Muscle layer of colon (tissue), 2 donors: ENCODE data around the gene CREBL2.

Source experiments
- H3K27ac ChIP-seq: one replicate; pipeline ENCODE4 v1.7.0; 2013; ENCODE audit warnings: low read depth, mild to moderate bottlenecking, low read length, moderate library complexity
- H3K27me3 ChIP-seq, 2 donors: one replicate each; pipeline ENCODE4 v1.7.0; 2013; ENCODE audit warnings: low read length in 2 of 2, mild to moderate bottlenecking in 2 of 2; ENCODE audit not compliant: insufficient read depth in 2 of 2, control insufficient read depth in 1 of 2
- H3K36me3 ChIP-seq: one replicate; pipeline ENCODE4 v1.7.0; 2013; ENCODE audit warnings: mild to moderate bottlenecking, low read length; ENCODE audit not compliant: insufficient read depth
- H3K4me1 ChIP-seq: one replicate; pipeline ENCODE4 v1.7.0; 2013; ENCODE audit warnings: mild to moderate bottlenecking, low read length; ENCODE audit not compliant: insufficient read depth
- H3K4me3 ChIP-seq, 2 donors: one replicate each; pipeline ENCODE4 v1.7.0; 2013; ENCODE audit warnings: low read length in 2 of 2, low read depth in 1 of 2, mild to moderate bottlenecking in 1 of 2, moderate library complexity in 1 of 2
- H3K9ac ChIP-seq: one replicate; pipeline ENCODE4 v1.7.0; 2013; ENCODE audit warnings: low read length
- H3K9me3 ChIP-seq: one replicate; pipeline ENCODE4 v1.7.0; 2013; ENCODE audit warnings: mild to moderate bottlenecking, low read length
- donor health status: abdominal sarcoma.
- donor health status: Adenocarcinoma of cecum.

The CREBL2 gene

GRCh38 chr12:12661086-12661856, 49.6 kb downstream of the CREBL2 start:
- no peak overlapping the region for H3K4me3 ChIP-seq

GRCh38 chr12:12663644-12664294, 52.1 kb downstream of the CREBL2 start:
- no peak overlapping the region for H3K4me3 ChIP-seq
- no peaks in the 10 kb centered on the region for H3K4me1 ChIP-seq

More at GRCh38 chr12:12661086-12661856, 49.6 kb downstream of the CREBL2 start:
- H3K27ac ChIP-seq = no peak overlapping the region
- H3K9me3 ChIP-seq = no peaks in the 10 kb centered on the region
- H3K4me1 ChIP-seq = no peaks in the 10 kb centered on the region
- no peak overlapping the region for H3K9ac ChIP-seq
- no peaks in the 10 kb centered on the region for H3K27me3 ChIP-seq
- no peaks in the 10 kb centered on the region for H3K36me3 ChIP-seq

GRCh38 chr12:12665194-12665593, 53.5 kb downstream of the CREBL2 start:
- Histone ChIP-seq H3K9me3 (no peaks in the 10 kb centered on the region), H3K9ac (no peak overlapping the region), H3K27ac (no peak overlapping the region), H3K4me3 (no peak overlapping the region), H3K27me3 (no peaks in the 10 kb centered on the region), H3K36me3 (no peaks in the 10 kb centered on the region), H3K4me1 (no peaks in the 10 kb centered on the region)

More at GRCh38 chr12:12663644-12664294, 52.1 kb downstream of the CREBL2 start:
- Histone ChIP-seq H3K27ac (no peak overlapping the region), H3K9ac (no peak overlapping the region), H3K36me3 (no peaks in the 10 kb centered on the region), H3K27me3 (no peaks in the 10 kb centered on the region), H3K9me3 (no peaks in the 10 kb centered on the region)

- Histone ChIP-seq H3K36me3 (no peaks in the 10 kb centered on the region), H3K27me3 (no peaks in the 10 kb centered on the region), H3K27ac (no peak overlapping the region)
These were observed 56.3 kb downstream of the CREBL2 start for GRCh38 chr12:12668005-12668404.

GRCh38 chr12:12669020-12669419, 57.3 kb downstream of the CREBL2 start:
- Histone ChIP-seq H3K27me3 (no peaks in the 10 kb centered on the region), H3K36me3 (no peaks in the 10 kb centered on the region), H3K9ac (no peak overlapping the region), H3K9me3 (no peaks in the 10 kb centered on the region), H3K4me3 (no peak overlapping the region), H3K4me1 (no peaks in the 10 kb centered on the region), H3K27ac (no peak overlapping the region)

More at GRCh38 chr12:12668005-12668404, 56.3 kb downstream of the CREBL2 start:
- Histone ChIP-seq H3K4me1 (no peaks in the 10 kb centered on the region), H3K9ac (no peak overlapping the region), H3K9me3 (no peaks in the 10 kb centered on the region), H3K4me3 (no peak overlapping the region)

GRCh38 chr12:12671850-12672660, 60.4 kb downstream of the CREBL2 start:
- H3K4me1 ChIP-seq = no peaks in the 10 kb centered on the region
- H3K4me3 ChIP-seq = no peak overlapping the region
- H3K9me3 ChIP-seq = no peaks in the 10 kb centered on the region
- H3K27me3 ChIP-seq = no peaks in the 10 kb centered on the region
- H3K36me3 ChIP-seq = no peaks in the 10 kb centered on the region
- no peak overlapping the region for H3K9ac ChIP-seq
- no peak overlapping the region for H3K27ac ChIP-seq

GRCh38 chr12:12673296-12673695, 61.6 kb downstream of the CREBL2 start:
- H3K36me3 ChIP-seq = no peaks in the 10 kb centered on the region
- no peak overlapping the region for H3K9ac ChIP-seq
- H3K4me1 ChIP-seq = no peaks in the 10 kb centered on the region
- H3K4me3 ChIP-seq = no peak overlapping the region
- no peaks in the 10 kb centered on the region for H3K9me3 ChIP-seq
- H3K27ac ChIP-seq = no peak overlapping the region
- H3K27me3 ChIP-seq = no peaks in the 10 kb centered on the region

GRCh38 chr12:12676605-12677004, 64.9 kb downstream of the CREBL2 start:
- no peak overlapping the region for H3K4me3 ChIP-seq
- H3K27ac ChIP-seq = no peak overlapping the region
- no peaks in the 10 kb centered on the region for H3K9me3 ChIP-seq
- H3K4me1 ChIP-seq = no peaks in the 10 kb centered on the region
- H3K36me3 ChIP-seq = no peaks in the 10 kb centered on the region
- no peaks in the 10 kb centered on the region for H3K27me3 ChIP-seq
- no peak overlapping the region for H3K9ac ChIP-seq

GRCh38 chr12:12681061-12681765, 69.5 kb downstream of the CREBL2 start:
- H3K9ac ChIP-seq = no peak overlapping the region
- no peaks in the 10 kb centered on the region for H3K9me3 ChIP-seq
- H3K27ac ChIP-seq = no peak overlapping the region
- no peak overlapping the region for H3K4me3 ChIP-seq
- no peaks in the 10 kb centered on the region for H3K36me3 ChIP-seq
- H3K27me3 ChIP-seq = no peaks in the 10 kb centered on the region
- H3K4me1 ChIP-seq = peaks cover 7% of the 10 kb centered on the region

- Histone ChIP-seq H3K9ac (no peak overlapping the region), H3K27ac (no peak overlapping the region), H3K4me1 (peaks cover 7% of the 10 kb centered on the region), H3K27me3 (no peaks in the 10 kb centered on the region), H3K4me3 (no peak overlapping the region), H3K36me3 (no peaks in the 10 kb centered on the region), H3K9me3 (no peaks in the 10 kb centered on the region)
These were observed 70.6 kb downstream of the CREBL2 start for GRCh38 chr12:12682284-12682683.
